ENCODE data around the gene FAM20C.

The FAM20C gene

GRCh38 chr7:261341-262250 lies 69.2 kb downstream of the FAM20C start:
- DNase-seq: no peak

GRCh38 chr7:262251-262572 lies 69.8 kb downstream of the FAM20C start:
- DNase-seq: no peak

- DNase-seq: peak; percentile 80
Observed at GRCh38 chr7:262631-263311, 70.4 kb downstream of the FAM20C start.

GRCh38 chr7:263483-264351 lies 71.3 kb downstream of the FAM20C start:
- DNase-seq: peak; percentile 63

GRCh38 chr7:264541-265191 lies 72.3 kb downstream of the FAM20C start:
- DNase-seq: no peak

GRCh38 chr7:265192-265997 lies 73.0 kb downstream of the FAM20C start:
- DNase-seq: no peak

- no peak for DNase-seq
Observed at GRCh38 chr7:265998-266850, 73.9 kb downstream of the FAM20C start.

GRCh38 chr7:266851-267840 lies 74.8 kb downstream of the FAM20C start:
- DNase-seq: no peak

GRCh38 chr7:268991-269390 lies 76.6 kb downstream of the FAM20C start:
- DNase-seq: no peak

GRCh38 chr7:269721-270120 lies 77.3 kb downstream of the FAM20C start:
- no peak for DNase-seq

- no peak for DNase-seq
Observed at GRCh38 chr7:270351-270983, 78.1 kb downstream of the FAM20C start.

GRCh38 chr7:271266-272107 lies 79.1 kb downstream of the FAM20C start:
- DNase-seq: no peak

GRCh38 chr7:272108-272615 lies 79.8 kb downstream of the FAM20C start:
- DNase-seq: no peak

- no peak for DNase-seq
Observed at GRCh38 chr7:272631-273030, 80.3 kb downstream of the FAM20C start.

- DNase-seq: no peak
Observed at GRCh38 chr7:273327-273726, 81.0 kb downstream of the FAM20C start.

- no peak for DNase-seq
Observed at GRCh38 chr7:274266-274665, 81.9 kb downstream of the FAM20C start.

GRCh38 chr7:276230-276835 lies 84.0 kb downstream of the FAM20C start:
- no peak for DNase-seq

- DNase-seq: no peak
Observed at GRCh38 chr7:277228-277627, 84.9 kb downstream of the FAM20C start.

Measured in activated CD8-positive, alpha-beta memory T cell treated with anti-CD3 and anti-CD28 coated beads for 24 hours (primary cell).